HG03439 (cell line): ENCODE data around the gene NPHP4.
"Not testable (repeated sequence)": the region's sequence is repeated elsewhere in the genome, so short reads cannot be mapped to it uniquely, and the experiment has no call there.

Experiments used
- ATAC-seq: cut with Tn5 transposase; IDR thresholded peaks from one replicate; pipeline ENCODE4 v1.9.1; 2021; ENCODE audit warnings: mild to moderate bottlenecking, moderate library complexity; ENCODE audit not compliant: unreplicated experiment

NPHP4 gene

GRCh38 chr1:5901841-5902240 lies 90.4 kb downstream of the NPHP4 start:
- no peak for ATAC-seq

- ATAC-seq: no peak
Measured at GRCh38 chr1:5901150-5901549, 91.1 kb downstream of the NPHP4 start.

- no peak for ATAC-seq
Measured at GRCh38 chr1:5898266-5898665, 94.0 kb downstream of the NPHP4 start.

- ATAC-seq: no peak
Measured at GRCh38 chr1:5896706-5897660, 95.2 kb downstream of the NPHP4 start.

GRCh38 chr1:5895446-5896406 lies 96.5 kb downstream of the NPHP4 start:
- no peak for ATAC-seq

- ATAC-seq: not testable (repeated sequence)
Measured at GRCh38 chr1:5893699-5894278, 98.4 kb downstream of the NPHP4 start.

GRCh38 chr1:5892329-5892728 lies 99.9 kb downstream of the NPHP4 start:
- ATAC-seq: no peak

GRCh38 chr1:5891736-5892135 lies 100.5 kb downstream of the NPHP4 start:
- ATAC-seq: no peak

- ATAC-seq: no peak
Measured at GRCh38 chr1:5891137-5891536, 101.1 kb downstream of the NPHP4 start.

GRCh38 chr1:5890346-5891106 lies 101.7 kb downstream of the NPHP4 start:
- no peak for ATAC-seq

GRCh38 chr1:5889901-5890300 lies 102.3 kb downstream of the NPHP4 start:
- ATAC-seq: no peak

GRCh38 chr1:5889462-5889861 lies 102.8 kb downstream of the NPHP4 start:
- no peak for ATAC-seq

- no peak for ATAC-seq
Measured at GRCh38 chr1:5888606-5889211, 103.5 kb downstream of the NPHP4 start.

GRCh38 chr1:5887971-5888361 lies 104.3 kb downstream of the NPHP4 start:
- no peak for ATAC-seq

GRCh38 chr1:5887349-5887970 lies 104.8 kb downstream of the NPHP4 start:
- no peak for ATAC-seq

GRCh38 chr1:5886541-5887348 lies 105.5 kb downstream of the NPHP4 start:
- ATAC-seq: no peak

- ATAC-seq: no peak
Measured at GRCh38 chr1:5886140-5886483, 106.1 kb downstream of the NPHP4 start.

- no peak for ATAC-seq
Measured at GRCh38 chr1:5885471-5886139, 106.6 kb downstream of the NPHP4 start.
